GM12892 (cell line): ENCODE data around the gene KLHDC7B.

ENCODE experiments used
- POLR2A ChIP-seq: IDR thresholded peaks from 2 replicates; pipeline ENCODE4 v1.6.1; 2011; ENCODE audit warnings: low read depth, low read length, control low read depth
- POLR2AphosphoS5 ChIP-seq: IDR thresholded peaks from 2 replicates; pipeline ENCODE4 v1.6.1; 2011; ENCODE audit warnings: low read depth, low read length, control low read depth
- TAF1 ChIP-seq: IDR thresholded peaks from 2 replicates; pipeline ENCODE4 v1.6.1; 2011; ENCODE audit warnings: low read depth, mild to moderate bottlenecking, control low read depth, low read length, borderline replicate concordance

DNA sequence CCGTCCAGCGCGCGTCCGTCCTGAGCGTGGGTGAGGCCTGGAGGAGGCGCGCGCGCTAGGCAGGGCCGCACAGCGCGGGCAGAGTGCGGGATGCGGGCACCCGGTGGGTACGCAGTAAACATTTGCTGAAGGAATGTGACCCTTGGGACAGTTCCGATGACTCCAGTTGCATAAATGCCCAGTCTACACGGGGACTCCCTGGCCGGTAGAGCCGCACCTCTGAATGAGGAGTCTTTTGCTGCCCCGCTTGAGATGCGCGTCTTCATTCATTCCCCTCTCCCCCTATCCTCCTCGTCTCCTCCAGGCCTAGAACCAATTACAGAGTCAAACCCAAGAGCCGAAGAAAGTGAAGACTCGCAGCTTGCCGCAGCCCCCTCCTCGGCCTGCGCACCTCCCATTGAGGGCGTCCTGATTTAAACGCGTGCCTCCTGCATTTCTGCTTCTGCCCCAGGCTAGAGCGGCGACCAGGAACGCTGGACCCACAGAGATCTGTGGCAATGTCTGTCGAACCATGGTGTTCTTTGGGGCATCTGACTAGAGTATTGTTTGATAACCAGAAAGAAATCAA lies 37.7 kb downstream of the KLHDC7B start:
- TF ChIP-seq POLR2A (no peak; the same call in 1 of the 2 replicates), POLR2AphosphoS5 (no peak), TAF1 (no peak)
